WTC11 (cell line): ENCODE results near the gene MEN1. TPM values are rescaled to one million over a fixed set of nuclear protein-coding genes. Genes with fewer than 3 reads are reported as not detected.

ENCODE experiments used
- ATAC-seq: fragments of 200-7000 bp; cut with Tn5 transposase; 2 replicates; pipeline ENCODE4 v1.10.0; 2021; ENCODE audit warnings: mild to moderate bottlenecking, moderate library complexity
- CTCF ChIA-PET: fragments of 300-600 bp; sonication (Branson Sonifier 250); formaldehyde crosslinking; loops from one replicate; lab custom pipeline; 2021; ENCODE audit warnings: antibody characterized with exemption; lab: Charles Lee
- POLR2A ChIA-PET: fragments of 350-600 bp; sonication (Branson Sonifier 250); formaldehyde crosslinking; loops from one replicate; lab custom pipeline; 2021; ENCODE audit warnings: antibody characterized with exemption; lab: Charles Lee
- DNase-seq: peaks from one replicate; pipeline ENCODE4 v3.0.0; 2021; ENCODE audit warnings: low spot score
- H3K27ac Mint-ChIP-seq: 2 replicates; pipeline ENCODE4 v1.8.0; 2021; ENCODE audit warnings: mixed read lengths
- H3K27me3 Mint-ChIP-seq: 2 replicates; pipeline ENCODE4 v1.8.0; 2021; ENCODE audit warnings: low read depth, mild to moderate bottlenecking, moderate library complexity, mixed read lengths
- H3K36me3 Mint-ChIP-seq: 2 replicates; pipeline ENCODE4 v1.8.0; 2021; ENCODE audit warnings: mixed read lengths
- H3K4me1 Mint-ChIP-seq: 2 replicates; pipeline ENCODE4 v1.8.0; 2022; ENCODE audit warnings: mixed read lengths
- H3K4me3 Mint-ChIP-seq: 2 replicates; pipeline ENCODE4 v1.8.0; 2021; ENCODE audit warnings: mild to moderate bottlenecking, moderate library complexity, mixed read lengths
- H3K9me3 Mint-ChIP-seq: 2 replicates; pipeline ENCODE4 v1.8.0; 2021; ENCODE audit warnings: mixed read lengths
- ATF1 ChIP-seq: sonication (generic); formaldehyde crosslinking; IDR thresholded peaks from 2 replicates; pipeline ENCODE4 v1.8.1; 2023; ENCODE audit warnings: mild to moderate bottlenecking, moderate library complexity, missing genetic modification reagents
- CDX4 ChIP-seq: fragments of 250-450 bp; sonication (Bioruptor Pico); IDR thresholded peaks from 2 replicates; pipeline ENCODE4 v1.9.0; 2021; ENCODE audit warnings: moderate library complexity, mild to moderate bottlenecking, inconsistent platforms, borderline replicate concordance
- ESRRA ChIP-seq: sonication (generic); formaldehyde crosslinking; IDR thresholded peaks from 2 replicates; pipeline ENCODE4 v1.8.1; 2022; ENCODE audit warnings: mild to moderate bottlenecking, missing genetic modification reagents, borderline replicate concordance
- FOXK1 ChIP-seq: sonication (generic); formaldehyde crosslinking; IDR thresholded peaks from 2 replicates; pipeline ENCODE4 v1.8.0; 2022; ENCODE audit warnings: mild to moderate bottlenecking, moderate library complexity, missing genetic modification reagents
- NFYB ChIP-seq: sonication (generic); formaldehyde crosslinking; conservative IDR thresholded peaks from 2 replicates; pipeline ENCODE4 v1.8.0; 2022; ENCODE audit warnings: low read depth, missing genetic modification reagents
- NR3C1 ChIP-seq: sonication (generic); formaldehyde crosslinking; conservative IDR thresholded peaks from 2 replicates; pipeline ENCODE4 v1.8.1; 2023; ENCODE audit warnings: low read depth, mild to moderate bottlenecking, missing genetic modification reagents
- OVOL2 ChIP-seq: fragments of 250-450 bp; sonication (Bioruptor Pico); IDR thresholded peaks from 2 replicates; pipeline ENCODE4 v1.9.0; 2021; ENCODE audit warnings: mild to moderate bottlenecking, borderline replicate concordance
- STAT6 ChIP-seq: sonication (generic); formaldehyde crosslinking; conservative IDR thresholded peaks from 2 replicates; pipeline ENCODE4 v1.8.1; 2023; ENCODE audit warnings: mild to moderate bottlenecking, low read depth, missing genetic modification reagents, moderate library complexity
- TP53 ChIP-seq: sonication (generic); formaldehyde crosslinking; IDR thresholded peaks from 2 replicates; pipeline ENCODE4 v1.8.1; 2023; ENCODE audit warnings: mild to moderate bottlenecking, missing genetic modification reagents
- USF1 ChIP-seq: sonication (generic); formaldehyde crosslinking; IDR thresholded peaks from 2 replicates; pipeline ENCODE4 v1.8.0; 2022; ENCODE audit warnings: mild to moderate bottlenecking, missing genetic modification reagents
- ZNF121 ChIP-seq: sonication (generic); formaldehyde crosslinking; IDR thresholded peaks from 2 replicates; pipeline ENCODE4 v1.8.0; 2023; ENCODE audit warnings: missing genetic modification reagents
- ZNF263 ChIP-seq: sonication (generic); formaldehyde crosslinking; IDR thresholded peaks from 2 replicates; pipeline ENCODE4 v1.8.1; 2022; ENCODE audit warnings: low read depth, mild to moderate bottlenecking, moderate library complexity, missing genetic modification reagents
- ZNF317 ChIP-seq: sonication (generic); formaldehyde crosslinking; IDR thresholded peaks from 2 replicates; pipeline ENCODE4 v1.8.1; 2023; ENCODE audit warnings: low read depth, mild to moderate bottlenecking, moderate library complexity, missing genetic modification reagents, borderline replicate concordance
- ZNF416 ChIP-seq: fragments of 250-450 bp; sonication (Bioruptor Pico); IDR thresholded peaks from 2 replicates; pipeline ENCODE4 v1.9.0; 2021; ENCODE audit warnings: mild to moderate bottlenecking, inconsistent platforms
- total RNA-seq: library from RNA; stranded (reverse); gene quantifications from 3 replicates; pipeline ENCODE4 v1.2.3, GENCODE V29; 2021
- TF ChIP-seq, protein P1 (sequence below): sonication (generic); formaldehyde crosslinking; IDR thresholded peaks from 2 replicates; pipeline ENCODE4 v1.8.1; 2023; ENCODE audit warnings: mild to moderate bottlenecking, missing genetic modification reagents
- TF ChIP-seq, protein P2 (sequence below): fragments of 250-450 bp; sonication (Bioruptor Pico); IDR thresholded peaks from 2 replicates; pipeline ENCODE4 v2.1.2; 2022; ENCODE audit warnings: mild to moderate bottlenecking, moderate library complexity
- TF ChIP-seq, protein P3 (sequence below): sonication (generic); formaldehyde crosslinking; IDR thresholded peaks from 2 replicates; pipeline ENCODE4 v1.8.0; 2022; ENCODE audit warnings: mild to moderate bottlenecking, missing genetic modification reagents
- TF ChIP-seq, protein P4 (sequence below): fragments of 200-600 bp; IDR thresholded peaks from 2 replicates; pipeline ENCODE4 v1.8.0; 2022; ENCODE audit warnings: antibody characterized with exemption
- TF ChIP-seq, protein P5 (sequence below): sonication (generic); formaldehyde crosslinking; conservative IDR thresholded peaks from 2 replicates; pipeline ENCODE4 v1.8.1; 2022; ENCODE audit warnings: mild to moderate bottlenecking, missing genetic modification reagents

Gene MEN1
- total RNA-seq, 1 experiment from 2014 or later = 47.1 TPM

GRCh38 chr11:64839887-64840782, 29.8 kb upstream of the MEN1 start:
- Mint-ChIP-seq H3K36me3 (peaks cover 3% of the 10 kb centered on the region; the same call in 1 of the 2 replicates), H3K4me1 (peaks cover 26% of the 10 kb centered on the region), H3K27me3 (no peaks in the 10 kb centered on the region), H3K9me3 (no peaks in the 10 kb centered on the region), H3K27ac (no peak overlapping the region), H3K4me3 (no peak overlapping the region)
- ChIA-PET POLR2A (no interaction called here), CTCF (interaction anchor here (1.6 kb wide), 1 partner anchor 9 kb away, joined by 4 read pairs; no protein-coding TSS in a partner anchor)
- no peak for ATAC-seq
- TF ChIP-seq ZNF416 (CRISPR knock-in tag) (no peak), ESRRA (CRISPR knock-in tag) (no peak), USF1 (CRISPR knock-in tag) (no peak), TP53 (CRISPR knock-in tag) (no peak), ATF1 (CRISPR knock-in tag) (no peak), ZNF263 (CRISPR knock-in tag) (no peak), STAT6 (CRISPR knock-in tag) (no peak), CDX4 (CRISPR knock-in tag) (no peak), OVOL2 (CRISPR knock-in tag) (no peak)
- TF ChIP-seq, protein P1, sequence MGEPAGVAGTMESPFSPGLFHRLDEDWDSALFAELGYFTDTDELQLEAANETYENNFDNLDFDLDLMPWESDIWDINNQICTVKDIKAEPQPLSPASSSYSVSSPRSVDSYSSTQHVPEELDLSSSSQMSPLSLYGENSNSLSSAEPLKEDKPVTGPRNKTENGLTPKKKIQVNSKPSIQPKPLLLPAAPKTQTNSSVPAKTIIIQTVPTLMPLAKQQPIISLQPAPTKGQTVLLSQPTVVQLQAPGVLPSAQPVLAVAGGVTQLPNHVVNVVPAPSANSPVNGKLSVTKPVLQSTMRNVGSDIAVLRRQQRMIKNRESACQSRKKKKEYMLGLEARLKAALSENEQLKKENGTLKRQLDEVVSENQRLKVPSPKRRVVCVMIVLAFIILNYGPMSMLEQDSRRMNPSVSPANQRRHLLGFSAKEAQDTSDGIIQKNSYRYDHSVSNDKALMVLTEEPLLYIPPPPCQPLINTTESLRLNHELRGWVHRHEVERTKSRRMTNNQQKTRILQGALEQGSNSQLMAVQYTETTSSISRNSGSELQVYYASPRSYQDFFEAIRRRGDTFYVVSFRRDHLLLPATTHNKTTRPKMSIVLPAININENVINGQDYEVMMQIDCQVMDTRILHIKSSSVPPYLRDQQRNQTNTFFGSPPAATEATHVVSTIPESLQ (CRISPR knock-in tag) = no peak
- TF ChIP-seq, protein P2, sequence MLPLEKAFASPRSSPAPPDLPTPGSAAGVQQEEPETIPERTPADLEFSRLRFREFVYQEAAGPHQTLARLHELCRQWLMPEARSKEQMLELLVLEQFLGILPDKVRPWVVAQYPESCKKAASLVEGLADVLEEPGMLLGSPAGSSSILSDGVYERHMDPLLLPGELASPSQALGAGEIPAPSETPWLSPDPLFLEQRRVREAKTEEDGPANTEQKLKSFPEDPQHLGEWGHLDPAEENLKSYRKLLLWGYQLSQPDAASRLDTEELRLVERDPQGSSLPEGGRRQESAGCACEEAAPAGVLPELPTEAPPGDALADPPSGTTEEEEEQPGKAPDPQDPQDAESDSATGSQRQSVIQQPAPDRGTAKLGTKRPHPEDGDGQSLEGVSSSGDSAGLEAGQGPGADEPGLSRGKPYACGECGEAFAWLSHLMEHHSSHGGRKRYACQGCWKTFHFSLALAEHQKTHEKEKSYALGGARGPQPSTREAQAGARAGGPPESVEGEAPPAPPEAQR (CRISPR knock-in tag) = no peak
- no peak for DNase-seq

- Mint-ChIP-seq H3K4me3 (no peak overlapping the region), H3K36me3 (peaks cover 3% of the 10 kb centered on the region; the same call in 1 of the 2 replicates), H3K27ac (peak overlapping the region; percentile 62; the same call in 1 of the 2 replicates), H3K9me3 (no peaks in the 10 kb centered on the region), H3K27me3 (no peaks in the 10 kb centered on the region), H3K4me1 (peaks cover 23% of the 10 kb centered on the region)
- ChIA-PET POLR2A (no interaction called here), CTCF (interaction anchor here (1.6 kb wide), 1 partner anchor 10 kb away, joined by 4 read pairs; no protein-coding TSS in a partner anchor)
- ATAC-seq = no peak
- DNase-seq = no peak
- TF ChIP-seq ZNF317 (CRISPR knock-in tag) = no peak
- TF ChIP-seq, protein P3, sequence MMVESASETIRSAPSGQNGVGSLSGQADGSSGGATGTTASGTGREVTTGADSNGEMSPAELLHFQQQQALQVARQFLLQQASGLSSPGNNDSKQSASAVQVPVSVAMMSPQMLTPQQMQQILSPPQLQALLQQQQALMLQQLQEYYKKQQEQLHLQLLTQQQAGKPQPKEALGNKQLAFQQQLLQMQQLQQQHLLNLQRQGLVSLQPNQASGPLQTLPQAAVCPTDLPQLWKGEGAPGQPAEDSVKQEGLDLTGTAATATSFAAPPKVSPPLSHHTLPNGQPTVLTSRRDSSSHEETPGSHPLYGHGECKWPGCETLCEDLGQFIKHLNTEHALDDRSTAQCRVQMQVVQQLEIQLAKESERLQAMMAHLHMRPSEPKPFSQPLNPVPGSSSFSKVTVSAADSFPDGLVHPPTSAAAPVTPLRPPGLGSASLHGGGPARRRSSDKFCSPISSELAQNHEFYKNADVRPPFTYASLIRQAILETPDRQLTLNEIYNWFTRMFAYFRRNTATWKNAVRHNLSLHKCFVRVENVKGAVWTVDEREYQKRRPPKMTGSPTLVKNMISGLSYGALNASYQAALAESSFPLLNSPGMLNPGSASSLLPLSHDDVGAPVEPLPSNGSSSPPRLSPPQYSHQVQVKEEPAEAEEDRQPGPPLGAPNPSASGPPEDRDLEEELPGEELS = no peak
- no peak for TF ChIP-seq FOXK1 (CRISPR knock-in tag)
- TF ChIP-seq ZNF121 (CRISPR knock-in tag) = no peak
- no peak for TF ChIP-seq NFYB (CRISPR knock-in tag)
- TF ChIP-seq, protein P4, sequence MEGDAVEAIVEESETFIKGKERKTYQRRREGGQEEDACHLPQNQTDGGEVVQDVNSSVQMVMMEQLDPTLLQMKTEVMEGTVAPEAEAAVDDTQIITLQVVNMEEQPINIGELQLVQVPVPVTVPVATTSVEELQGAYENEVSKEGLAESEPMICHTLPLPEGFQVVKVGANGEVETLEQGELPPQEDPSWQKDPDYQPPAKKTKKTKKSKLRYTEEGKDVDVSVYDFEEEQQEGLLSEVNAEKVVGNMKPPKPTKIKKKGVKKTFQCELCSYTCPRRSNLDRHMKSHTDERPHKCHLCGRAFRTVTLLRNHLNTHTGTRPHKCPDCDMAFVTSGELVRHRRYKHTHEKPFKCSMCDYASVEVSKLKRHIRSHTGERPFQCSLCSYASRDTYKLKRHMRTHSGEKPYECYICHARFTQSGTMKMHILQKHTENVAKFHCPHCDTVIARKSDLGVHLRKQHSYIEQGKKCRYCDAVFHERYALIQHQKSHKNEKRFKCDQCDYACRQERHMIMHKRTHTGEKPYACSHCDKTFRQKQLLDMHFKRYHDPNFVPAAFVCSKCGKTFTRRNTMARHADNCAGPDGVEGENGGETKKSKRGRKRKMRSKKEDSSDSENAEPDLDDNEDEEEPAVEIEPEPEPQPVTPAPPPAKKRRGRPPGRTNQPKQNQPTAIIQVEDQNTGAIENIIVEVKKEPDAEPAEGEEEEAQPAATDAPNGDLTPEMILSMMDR = no peak
- no peak for TF ChIP-seq NR3C1 (CRISPR knock-in tag)
- TF ChIP-seq, protein P5, sequence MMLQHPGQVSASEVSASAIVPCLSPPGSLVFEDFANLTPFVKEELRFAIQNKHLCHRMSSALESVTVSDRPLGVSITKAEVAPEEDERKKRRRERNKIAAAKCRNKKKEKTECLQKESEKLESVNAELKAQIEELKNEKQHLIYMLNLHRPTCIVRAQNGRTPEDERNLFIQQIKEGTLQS (CRISPR knock-in tag) = no peak
- TF ChIP-seq, protein P1 (CRISPR knock-in tag) = no peak
Observed at GRCh38 chr11:64839335-64839734, 29.0 kb upstream of the MEN1 start.
